Measurements from ENCODE around the gene XXYLT1.

- TF ChIP-seq, protein P1, sequence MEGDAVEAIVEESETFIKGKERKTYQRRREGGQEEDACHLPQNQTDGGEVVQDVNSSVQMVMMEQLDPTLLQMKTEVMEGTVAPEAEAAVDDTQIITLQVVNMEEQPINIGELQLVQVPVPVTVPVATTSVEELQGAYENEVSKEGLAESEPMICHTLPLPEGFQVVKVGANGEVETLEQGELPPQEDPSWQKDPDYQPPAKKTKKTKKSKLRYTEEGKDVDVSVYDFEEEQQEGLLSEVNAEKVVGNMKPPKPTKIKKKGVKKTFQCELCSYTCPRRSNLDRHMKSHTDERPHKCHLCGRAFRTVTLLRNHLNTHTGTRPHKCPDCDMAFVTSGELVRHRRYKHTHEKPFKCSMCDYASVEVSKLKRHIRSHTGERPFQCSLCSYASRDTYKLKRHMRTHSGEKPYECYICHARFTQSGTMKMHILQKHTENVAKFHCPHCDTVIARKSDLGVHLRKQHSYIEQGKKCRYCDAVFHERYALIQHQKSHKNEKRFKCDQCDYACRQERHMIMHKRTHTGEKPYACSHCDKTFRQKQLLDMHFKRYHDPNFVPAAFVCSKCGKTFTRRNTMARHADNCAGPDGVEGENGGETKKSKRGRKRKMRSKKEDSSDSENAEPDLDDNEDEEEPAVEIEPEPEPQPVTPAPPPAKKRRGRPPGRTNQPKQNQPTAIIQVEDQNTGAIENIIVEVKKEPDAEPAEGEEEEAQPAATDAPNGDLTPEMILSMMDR (conservative IDR thresholded peaks at IDR 0.05; ENCODE audit: low read length): no peak
- no peak for TF ChIP-seq EZH2phosphoT487 (IDR thresholded peaks at IDR 0.05; ENCODE audit: borderline replicate concordance, low read depth, low read length)
Observed at GRCh38 chr3:195187609-195188425, 83.1 kb downstream of the XXYLT1 start.

Data from OCI-LY7 (cell line).